ENCODE results near the gene ARHGEF16.

ARHGEF16 gene

DNA sequence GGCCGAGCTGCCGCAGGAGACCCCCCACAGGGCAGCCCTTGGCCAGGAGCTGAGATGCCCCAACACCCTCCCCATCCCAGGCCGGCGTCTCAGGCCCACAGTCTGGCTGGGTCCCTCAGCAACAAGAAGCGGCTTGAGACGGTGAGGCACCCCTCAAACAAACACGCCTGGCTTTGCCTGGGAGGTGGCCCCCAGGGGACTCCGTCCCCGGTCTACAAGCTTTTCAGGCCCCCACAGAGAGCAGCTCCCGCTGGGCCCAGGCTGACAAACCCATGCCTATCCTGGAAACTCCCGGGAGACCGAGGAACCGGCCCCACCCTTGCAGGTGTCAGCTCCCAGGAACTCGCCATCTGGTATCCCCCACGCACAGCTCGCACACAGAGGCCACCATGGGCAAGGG lies 67.0 kb downstream of the ARHGEF16 start:
- DNase-seq = no peak

GRCh38 chr1:3522112-3522511 lies 67.6 kb downstream of the ARHGEF16 start:
- no peak for DNase-seq

DNA sequence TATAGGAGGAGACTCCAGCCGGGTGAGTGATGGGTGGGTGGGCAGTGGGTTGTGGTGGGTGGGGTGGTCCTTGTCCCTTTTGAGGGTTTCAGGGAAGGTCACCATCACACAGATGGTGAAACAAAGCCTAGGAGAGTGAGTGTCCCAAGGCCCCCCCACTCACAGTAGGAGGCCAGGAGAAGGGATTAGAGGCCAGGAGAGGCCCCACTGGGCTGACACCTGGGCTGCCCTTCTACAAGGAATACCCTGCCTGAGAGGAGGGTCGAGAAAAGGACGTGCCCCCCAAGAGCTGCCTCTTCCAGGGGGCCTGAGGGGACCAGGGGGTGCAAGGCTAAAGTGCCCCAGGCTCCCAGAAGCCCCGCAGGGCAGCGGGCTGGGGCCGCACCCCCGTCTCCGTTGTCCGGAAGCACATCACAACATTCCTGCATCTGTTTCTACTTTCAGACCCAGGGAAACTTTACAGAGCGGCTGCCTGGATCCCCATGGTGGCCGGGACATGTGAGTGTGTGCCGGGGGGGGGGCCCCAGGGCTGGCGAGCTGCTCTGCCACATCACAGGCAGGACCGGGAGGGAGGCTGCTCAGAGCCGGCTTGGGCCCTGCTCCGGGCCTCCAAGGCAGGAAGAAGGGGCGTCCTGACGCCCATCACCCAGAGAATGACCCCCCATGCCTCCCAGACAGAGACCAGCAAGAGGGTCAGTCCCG lies 68.2 kb downstream of the ARHGEF16 start:
- DNase-seq = no peak

- no peak for DNase-seq
These were observed 69.5 kb downstream of the ARHGEF16 start for GRCh38 chr1:3523980-3524379.

- DNase-seq = no peak
These were observed 70.2 kb downstream of the ARHGEF16 start for GRCh38 chr1:3524556-3525203.

- DNase-seq = no peak
These were observed 71.4 kb downstream of the ARHGEF16 start for GRCh38 chr1:3525551-3526482.

DNA sequence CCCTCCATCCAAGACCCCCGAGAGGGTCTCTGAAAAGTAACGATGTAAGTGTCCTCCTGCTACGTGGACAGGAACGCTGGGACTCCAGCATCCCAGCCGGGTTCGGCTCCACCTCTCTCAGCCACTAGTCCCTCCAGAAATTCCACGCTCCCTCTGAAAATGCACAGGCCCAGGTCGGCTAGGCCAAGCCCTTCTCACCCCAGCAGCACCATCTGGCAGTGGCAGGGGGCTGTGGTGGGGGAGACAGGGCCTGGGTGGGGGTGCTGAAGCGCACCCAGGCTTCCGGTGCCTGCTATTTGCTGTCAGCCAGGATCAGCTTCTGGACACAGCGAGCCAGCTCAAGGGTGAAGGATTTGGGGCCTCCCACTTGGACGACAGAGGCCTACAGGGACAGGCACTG lies 73.3 kb downstream of the ARHGEF16 start:
- no peak for DNase-seq

GRCh38 chr1:3529099-3529729 lies 74.7 kb downstream of the ARHGEF16 start:
- DNase-seq = no peak

GRCh38 chr1:3530086-3530925 lies 75.8 kb downstream of the ARHGEF16 start:
- DNase-seq = no peak

Measured in NCI-H187 (cell line).